Epithelial cell of esophagus (primary cell): ENCODE results near the gene DNAJA1.
A peak's percentile ranks its signal among the peaks of the same experiment; 100 is the strongest.

Experiments
- DNase-seq: peaks from one replicate; pipeline ENCODE4 v3.0.0; 2010; ENCODE audit warnings: low read depth
- H3K4me3 ChIP-seq: 2 replicates; pipeline ENCODE4 v1.5.1; 2011; ENCODE audit warnings: mild to moderate bottlenecking, low read length, control low read depth
- CTCF ChIP-seq: IDR thresholded peaks from 2 replicates; pipeline ENCODE4 v1.5.1; 2011; ENCODE audit warnings: low read depth, mild to moderate bottlenecking, low read length, control low read depth, inconsistent platforms; ENCODE audit not compliant: insufficient read depth; ENCODE audit errors: missing control alignments

DNAJA1 gene

GRCh38 chr9:33051144-33051543 is 26.1 kb downstream of the DNAJA1 start:
- no peak for DNase-seq
- no peak for TF ChIP-seq CTCF

DNA sequence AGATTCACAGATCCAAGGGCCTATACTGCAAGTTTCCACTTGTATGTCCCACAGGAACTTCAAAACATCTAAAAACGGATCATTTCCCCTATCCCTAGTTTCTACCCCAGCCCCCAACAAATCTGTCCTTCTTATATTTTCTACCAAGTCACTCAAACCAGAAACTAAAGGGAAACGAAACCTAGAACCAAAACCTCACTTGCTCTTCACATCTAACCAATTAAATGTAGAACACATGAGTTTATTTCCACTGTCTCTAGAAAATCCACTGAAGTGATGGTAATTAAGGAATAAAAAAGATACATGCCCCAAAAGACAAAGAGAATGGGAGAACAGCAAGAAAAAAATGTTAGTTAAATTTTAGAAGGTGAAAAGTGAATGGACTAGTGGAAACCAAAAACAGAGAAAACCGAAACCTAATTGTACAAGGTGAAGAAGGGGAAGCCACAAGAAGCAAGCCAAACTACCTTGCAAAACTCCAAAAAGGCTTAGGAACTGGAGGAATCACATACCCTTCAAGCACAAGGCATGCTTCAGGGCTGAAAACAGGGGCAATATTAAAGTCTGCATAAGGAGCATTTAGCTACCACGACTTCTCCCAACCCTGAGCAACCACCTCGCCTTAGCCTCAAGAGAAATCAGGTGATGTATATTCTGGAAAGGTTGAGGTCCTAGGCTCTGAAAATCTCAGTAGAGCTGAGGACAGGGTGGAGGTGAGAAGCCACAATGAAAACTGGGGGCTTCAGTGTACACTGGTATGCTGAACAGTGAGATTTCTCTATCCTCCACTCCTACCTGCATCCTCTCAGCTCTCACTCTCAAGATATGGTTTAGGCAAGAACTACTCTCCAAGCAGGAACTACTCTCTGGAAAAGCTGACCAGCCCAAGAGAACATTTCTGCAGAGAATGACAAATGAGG is 40.3 kb downstream of the DNAJA1 start:
- no peak for TF ChIP-seq CTCF
- H3K4me3 ChIP-seq, result no peak overlapping the region
- DNase-seq, result no peak

More at GRCh38 chr9:33051144-33051543, 26.1 kb downstream of the DNAJA1 start:
- no peak overlapping the region for H3K4me3 ChIP-seq

DNA sequence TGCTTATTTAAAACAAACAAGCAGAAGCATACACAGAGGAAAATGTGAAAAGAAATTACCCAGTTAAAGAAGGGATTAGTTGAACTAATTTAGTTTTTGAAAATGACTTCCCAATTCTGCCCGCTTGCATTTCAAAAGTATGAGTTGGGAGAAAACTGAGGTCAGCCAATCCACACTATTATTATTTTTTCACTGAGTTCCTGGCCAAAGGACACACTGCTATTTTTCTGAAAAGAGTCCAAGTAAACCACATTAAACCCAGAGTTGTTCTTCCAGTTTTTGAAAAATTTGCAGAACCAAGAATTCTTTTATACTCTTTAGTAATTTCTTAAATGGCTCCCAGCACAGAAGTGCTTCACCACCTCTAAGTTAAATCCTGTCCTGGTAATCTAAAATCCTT is 43.9 kb downstream of the DNAJA1 start:
- no peak for TF ChIP-seq CTCF
- H3K4me3 ChIP-seq, result no peak overlapping the region
- no peak for DNase-seq

DNA sequence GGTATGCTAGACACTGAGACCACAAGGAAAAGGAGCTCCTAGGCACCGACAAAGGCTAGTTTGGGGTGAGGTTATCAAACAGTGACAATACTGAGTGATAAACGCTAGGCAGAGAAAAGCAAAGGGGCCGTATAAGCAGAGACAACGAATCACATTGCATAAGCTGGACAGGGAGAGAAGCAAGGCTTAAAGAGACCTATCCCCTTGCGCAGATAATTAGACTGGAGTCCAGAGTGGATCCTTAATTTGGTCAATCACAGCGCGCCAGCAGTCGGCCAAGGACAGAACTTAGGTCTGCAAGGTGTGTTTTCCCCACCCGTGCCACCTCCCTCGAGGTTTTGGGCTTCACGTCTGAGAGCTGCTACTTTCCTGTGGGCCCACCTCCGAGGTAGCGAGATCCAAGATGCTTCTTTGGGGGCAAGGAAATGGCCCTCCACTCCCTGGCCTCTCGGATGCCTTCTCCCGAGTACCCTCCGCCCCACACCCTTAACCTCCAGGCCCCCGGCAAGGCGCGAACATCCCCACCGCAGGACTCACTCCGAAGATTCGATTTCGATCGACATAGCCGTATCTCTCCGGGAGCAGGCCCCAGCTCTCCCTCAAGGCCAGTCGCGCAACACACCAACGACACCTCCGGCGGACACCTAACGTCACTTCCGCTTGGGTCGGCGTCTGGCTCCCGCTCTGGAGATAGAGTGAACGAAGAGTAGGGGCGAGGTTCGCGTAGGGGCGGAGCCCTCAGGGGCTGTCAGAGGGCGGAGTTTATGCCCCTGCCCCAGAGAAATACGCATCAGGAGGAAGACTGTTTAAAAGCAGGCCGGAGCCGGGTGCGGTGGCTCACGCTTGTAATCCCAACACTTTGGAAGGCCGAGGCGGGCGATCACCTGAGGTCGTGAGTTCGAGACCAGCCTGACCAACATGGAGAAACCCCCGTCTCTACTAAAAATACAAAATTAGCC is 51.3 kb downstream of the DNAJA1 start, which contains the start of gene SMU1:
SMU1 (minus strand) TSS at position 629 of the 959 bp plus-strand sequence; CDS start at position 563, 66 bp downstream.
- DNase-seq, result peak; percentile 98
- no peak for TF ChIP-seq CTCF
- H3K4me3 ChIP-seq, result peak within 1 kb of the TSS; percentile 93

GRCh38 chr9:33080534-33080933 is 55.5 kb downstream of the DNAJA1 start:
- peak; percentile 95 for DNase-seq
- TF ChIP-seq CTCF, result no peak
- H3K4me3 ChIP-seq, result peak overlapping the region; percentile 44

DNA sequence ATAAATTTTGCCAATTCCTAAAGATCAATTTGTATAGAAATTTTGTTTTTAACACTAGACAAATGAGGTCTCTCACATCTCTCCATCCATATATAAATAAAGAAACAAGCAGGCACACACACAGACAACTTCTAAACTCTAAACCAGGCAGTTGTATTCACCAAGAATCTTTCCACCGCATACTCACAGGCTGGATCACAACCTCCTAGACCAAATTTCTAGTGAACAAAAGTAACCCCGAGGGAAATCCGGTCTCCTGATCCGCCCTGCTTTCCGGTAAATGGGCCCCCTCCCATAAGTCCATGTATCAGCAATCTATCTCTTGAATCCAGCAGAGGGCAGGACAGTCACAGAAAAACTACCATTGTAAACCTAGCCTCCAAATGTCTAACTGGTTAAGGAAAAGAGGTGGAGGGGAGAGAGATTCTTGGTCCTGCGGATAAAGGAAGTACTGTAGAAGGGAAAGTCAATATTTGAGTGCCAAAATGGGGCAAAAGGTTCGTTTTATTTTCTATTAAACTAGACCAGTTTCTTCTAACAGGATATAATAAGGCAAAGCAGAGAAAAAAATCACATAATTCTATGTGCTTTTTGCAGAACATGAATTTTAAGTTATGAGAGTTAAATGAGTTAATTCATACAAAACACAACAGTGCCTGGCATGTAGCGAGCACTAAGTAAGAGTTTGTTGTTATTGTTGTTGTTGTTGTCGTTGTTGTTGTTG is 56.2 kb downstream of the DNAJA1 start:
- peak; percentile 85 for DNase-seq
- peak; percentile 73 for TF ChIP-seq CTCF
- H3K4me3 ChIP-seq, result peak overlapping the region; percentile 44
